Measurements from ENCODE around the gene ZNF678. TPM values are rescaled to one million over a fixed set of nuclear protein-coding genes. Genes with fewer than 3 reads are reported as not detected.

Gene ZNF678
- total RNA-seq, 1 donor = 10.5 TPM

DNA sequence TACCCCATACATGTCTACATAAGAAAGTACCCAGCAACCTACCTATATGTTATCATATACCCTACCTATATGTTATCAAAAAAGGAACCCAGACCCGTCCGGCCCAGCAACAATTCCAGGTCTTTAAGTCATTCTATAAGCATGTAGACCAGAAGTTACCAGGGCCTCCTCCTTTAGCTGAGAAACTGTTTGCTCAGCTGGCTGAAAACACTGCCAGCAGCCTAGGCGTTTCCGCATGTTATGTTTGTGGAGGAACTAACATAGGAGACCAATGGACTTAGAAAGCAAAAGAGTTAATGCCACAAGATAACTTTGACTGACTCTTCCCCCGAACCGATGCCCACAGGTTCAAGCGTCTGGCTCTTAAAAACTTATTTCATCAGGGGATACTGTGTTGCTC is 7.1 kb upstream of the ZNF678 start:
- DNase-seq (ENCODE audit: low read depth) = no peak
- TF ChIP-seq, protein P1, sequence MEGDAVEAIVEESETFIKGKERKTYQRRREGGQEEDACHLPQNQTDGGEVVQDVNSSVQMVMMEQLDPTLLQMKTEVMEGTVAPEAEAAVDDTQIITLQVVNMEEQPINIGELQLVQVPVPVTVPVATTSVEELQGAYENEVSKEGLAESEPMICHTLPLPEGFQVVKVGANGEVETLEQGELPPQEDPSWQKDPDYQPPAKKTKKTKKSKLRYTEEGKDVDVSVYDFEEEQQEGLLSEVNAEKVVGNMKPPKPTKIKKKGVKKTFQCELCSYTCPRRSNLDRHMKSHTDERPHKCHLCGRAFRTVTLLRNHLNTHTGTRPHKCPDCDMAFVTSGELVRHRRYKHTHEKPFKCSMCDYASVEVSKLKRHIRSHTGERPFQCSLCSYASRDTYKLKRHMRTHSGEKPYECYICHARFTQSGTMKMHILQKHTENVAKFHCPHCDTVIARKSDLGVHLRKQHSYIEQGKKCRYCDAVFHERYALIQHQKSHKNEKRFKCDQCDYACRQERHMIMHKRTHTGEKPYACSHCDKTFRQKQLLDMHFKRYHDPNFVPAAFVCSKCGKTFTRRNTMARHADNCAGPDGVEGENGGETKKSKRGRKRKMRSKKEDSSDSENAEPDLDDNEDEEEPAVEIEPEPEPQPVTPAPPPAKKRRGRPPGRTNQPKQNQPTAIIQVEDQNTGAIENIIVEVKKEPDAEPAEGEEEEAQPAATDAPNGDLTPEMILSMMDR (IDR thresholded peaks at IDR 0.05; ENCODE audit: insufficient read depth, low read length) = no peak
- H3K4me3 ChIP-seq (ENCODE audit: low read depth, low read length) = no peak overlapping the region

DNA sequence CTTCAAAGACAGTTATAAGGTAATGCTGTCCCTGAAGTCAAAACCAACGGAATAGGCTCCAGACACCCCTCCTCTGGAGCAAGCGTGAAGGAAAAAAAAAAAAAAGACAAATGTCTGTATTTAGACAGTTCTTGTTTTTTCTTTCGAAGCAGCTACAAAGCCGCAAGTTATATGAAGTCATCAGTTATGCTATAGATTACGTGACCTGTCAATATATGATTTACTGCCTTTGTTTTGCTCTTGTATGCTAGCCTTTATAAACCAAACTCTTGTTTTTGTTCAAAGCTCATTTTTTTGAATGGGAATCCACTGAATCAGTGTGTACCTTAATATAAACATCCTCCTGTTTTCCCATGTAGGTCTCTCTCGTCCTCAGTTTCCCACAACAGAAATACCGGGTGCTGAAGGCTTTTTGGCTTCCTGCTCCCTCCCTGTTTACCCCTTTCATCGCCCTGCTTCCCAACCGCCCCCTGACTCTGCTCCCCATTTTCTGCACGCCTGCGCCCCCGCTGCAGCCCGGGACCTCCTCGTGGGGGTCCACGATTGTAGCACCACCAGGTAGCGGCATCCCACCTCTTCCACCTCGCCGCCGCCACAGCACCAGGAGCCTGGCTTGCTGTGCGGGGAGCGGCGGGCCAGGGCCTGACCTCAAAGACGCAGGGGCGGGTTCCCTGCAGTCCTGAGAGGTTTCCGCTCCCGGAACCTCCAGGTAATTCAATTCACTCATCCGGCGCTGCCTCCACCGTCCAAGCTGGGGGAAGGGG is 5.2 kb upstream of the ZNF678 start:
- TF ChIP-seq, protein P1 (IDR thresholded peaks at IDR 0.05; ENCODE audit: insufficient read depth, low read length) = no peak
- H3K4me3 ChIP-seq (ENCODE audit: low read depth, low read length) = no peak overlapping the region
- no peak for DNase-seq (ENCODE audit: low read depth)

DNA sequence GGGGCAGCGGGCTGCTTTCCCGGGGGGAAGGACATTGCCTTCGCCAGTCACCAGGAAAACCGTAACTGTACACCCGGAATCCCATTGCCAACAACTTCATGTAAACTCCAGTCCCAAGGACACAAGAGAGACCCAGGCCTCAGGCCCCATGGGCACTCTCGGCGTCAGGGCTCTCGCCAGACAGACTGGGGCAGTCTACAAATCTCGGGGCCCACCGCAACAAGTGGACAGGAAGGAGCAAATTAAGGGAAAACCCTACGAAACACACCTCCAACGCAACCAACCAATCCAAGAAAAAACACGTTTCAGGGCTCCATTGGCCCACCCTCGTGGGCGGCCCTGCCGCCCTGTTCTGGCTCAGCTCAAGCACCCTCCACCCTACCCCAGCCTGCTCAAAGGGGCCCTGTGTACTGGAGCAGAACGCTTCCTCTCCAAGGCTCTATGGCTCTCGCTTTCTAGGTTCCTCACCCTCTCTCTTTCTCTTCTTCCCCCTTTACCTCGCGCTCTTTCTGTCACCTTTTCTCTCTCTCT is 4.6 kb upstream of the ZNF678 start:
- no peak overlapping the region for H3K4me3 ChIP-seq (ENCODE audit: low read depth, low read length)
- TF ChIP-seq, protein P1 (IDR thresholded peaks at IDR 0.05; ENCODE audit: insufficient read depth, low read length) = no peak
- DNase-seq (ENCODE audit: low read depth) = no peak

DNA sequence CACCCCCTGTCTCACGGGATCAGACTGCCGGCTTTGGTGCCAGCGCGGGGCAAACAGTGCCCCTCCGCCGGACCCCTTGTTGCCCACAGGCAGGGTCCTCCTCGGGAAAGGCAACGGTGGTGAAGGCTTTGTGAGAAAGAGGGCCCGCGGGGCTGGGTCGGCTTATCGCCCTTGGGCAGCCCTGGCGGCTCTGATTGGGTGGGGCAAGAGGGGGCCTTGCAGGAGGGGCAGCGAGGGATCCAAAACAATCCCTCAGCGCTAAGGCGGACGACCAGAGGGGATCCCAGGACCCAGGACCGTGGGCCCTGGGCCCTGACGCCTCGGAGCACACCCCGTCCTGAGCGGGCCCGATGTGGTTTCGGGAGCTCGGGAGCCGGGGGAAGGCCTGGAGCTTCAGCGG is 3.9 kb upstream of the ZNF678 start:
- no peak for DNase-seq (ENCODE audit: low read depth)
- H3K4me3 ChIP-seq (ENCODE audit: low read depth, low read length) = no peak overlapping the region
- TF ChIP-seq, protein P1 (IDR thresholded peaks at IDR 0.05; ENCODE audit: insufficient read depth, low read length) = no peak

DNA sequence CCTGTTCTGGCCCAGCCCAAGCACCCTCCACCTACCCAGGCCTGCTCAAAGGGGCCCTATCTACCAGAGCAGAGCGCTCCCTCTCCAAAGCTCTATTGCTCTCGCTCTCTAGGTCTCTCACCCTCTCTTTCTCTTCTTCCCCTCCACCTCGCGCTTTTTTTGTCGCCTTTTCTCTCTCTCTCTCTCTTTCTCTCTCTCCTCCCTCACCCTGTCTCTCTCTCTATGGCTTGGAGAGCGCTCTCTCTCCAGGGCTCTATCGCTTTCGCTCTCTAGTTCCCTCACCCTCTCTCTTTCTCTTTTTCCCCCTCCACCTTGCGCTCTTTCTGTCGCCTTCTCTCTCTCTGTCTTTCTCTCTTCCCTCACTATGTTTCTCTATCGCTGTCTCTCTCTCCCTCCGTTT is 3.4 kb upstream of the ZNF678 start:
- H3K4me3 ChIP-seq (ENCODE audit: low read depth, low read length) = no peak overlapping the region
- TF ChIP-seq, protein P1 (IDR thresholded peaks at IDR 0.05; ENCODE audit: insufficient read depth, low read length) = no peak
- no peak for DNase-seq (ENCODE audit: low read depth)

DNA sequence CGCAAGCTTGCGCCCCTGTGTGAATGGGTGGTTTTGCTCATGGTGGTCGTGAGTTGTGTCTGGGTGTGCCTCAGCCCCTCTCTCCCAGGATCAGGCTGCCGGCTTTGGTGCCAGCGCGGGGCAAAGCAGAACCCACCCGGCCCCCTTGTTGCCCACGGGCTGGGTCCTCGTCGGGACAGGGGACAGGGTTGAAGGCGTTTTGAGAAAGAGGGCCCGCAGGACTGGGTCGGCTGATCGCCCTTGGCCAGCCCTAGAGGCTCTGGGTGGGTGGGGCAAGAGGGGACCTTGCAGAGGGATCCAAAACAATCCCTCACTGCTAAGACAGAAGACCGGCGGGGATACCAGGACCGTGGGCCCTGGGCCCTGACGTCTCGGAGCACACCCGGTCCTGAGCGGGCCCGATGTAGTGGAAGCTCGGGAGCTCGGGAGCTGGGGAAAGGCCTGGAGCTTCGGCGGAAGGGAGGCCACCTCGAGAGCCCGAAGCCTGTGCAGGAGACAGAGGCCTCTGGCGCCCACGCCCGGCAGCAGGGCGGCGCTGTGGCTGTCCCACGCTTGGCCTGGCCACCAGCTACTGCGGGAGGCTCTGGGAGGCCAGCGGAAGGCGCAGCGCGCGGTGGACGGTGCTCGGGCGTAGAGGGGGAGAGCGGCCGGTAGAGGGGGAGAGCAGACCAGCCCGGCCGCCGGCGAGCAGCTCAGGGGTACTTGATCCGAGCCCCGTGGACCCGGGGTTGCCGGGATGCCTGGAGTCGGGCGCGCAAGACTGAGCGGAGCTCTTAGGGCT is 2.8 kb upstream of the ZNF678 start:
- DNase-seq (ENCODE audit: low read depth) = no peak
- TF ChIP-seq, protein P1 (IDR thresholded peaks at IDR 0.05; ENCODE audit: insufficient read depth, low read length) = no peak
- H3K4me3 ChIP-seq (ENCODE audit: low read depth, low read length) = no peak overlapping the region

Data from fibroblast of the aortic adventitia (primary cell).